Measurements from ENCODE around the gene FBXW5. TPM values are rescaled to one million over a fixed set of nuclear protein-coding genes. Genes with fewer than 3 reads are reported as not detected.

FBXW5 gene
- total RNA-seq, 1 donor from 2014 or later, result 91.2 TPM

- no peak for DNase-seq
- intact Hi-C loops (cut with DNase I), result no loop called here
Observed at GRCh38 chr9:136950656-136951276, 6.2 kb upstream of the FBXW5 start.

GRCh38 chr9:136949817-136950655, 5.5 kb upstream of the FBXW5 start:
- Histone ChIP-seq H3K4me3 (peak overlapping the region; percentile 81), H3K27me3 (no peaks in the 10 kb centered on the region), H3K36me3 (no peaks in the 10 kb centered on the region), H3K9me3 (no peaks in the 10 kb centered on the region), H3K4me1 (peaks cover 20% of the 10 kb centered on the region), H3K27ac (peak overlapping the region; percentile 89)
- ATAC-seq, result peak; percentile 92
- TF ChIP-seq CTCF (IDR thresholded peaks at IDR 0.05), result peak; percentile 9
- DNase-seq, result peak; percentile 99
- intact Hi-C loops (cut with DNase I), result loop anchor here (10.0 kb wide), 1 partner anchor 85 kb away; the partner anchor contains the start of gene FUT7

More at GRCh38 chr9:136950656-136951276, 6.2 kb upstream of the FBXW5 start:
- Histone ChIP-seq H3K27ac (peak overlapping the region; percentile 89), H3K36me3 (no peaks in the 10 kb centered on the region), H3K9me3 (no peaks in the 10 kb centered on the region), H3K4me1 (peaks cover 20% of the 10 kb centered on the region), H3K4me3 (peak overlapping the region; percentile 81), H3K27me3 (no peaks in the 10 kb centered on the region)
- peak; percentile 11 for ATAC-seq
- TF ChIP-seq CTCF (IDR thresholded peaks at IDR 0.05), result no peak

- peak overlapping the region; percentile 81 for H3K4me3 ChIP-seq
- no peaks in the 10 kb centered on the region for H3K9me3 ChIP-seq
- peak overlapping the region; percentile 89 for H3K27ac ChIP-seq
- TF ChIP-seq CTCF (IDR thresholded peaks at IDR 0.05), result no peak
- no peaks in the 10 kb centered on the region for H3K36me3 ChIP-seq
- no peaks in the 10 kb centered on the region for H3K27me3 ChIP-seq
- ATAC-seq, result no peak
- no peak for DNase-seq
- H3K4me1 ChIP-seq, result peaks cover 20% of the 10 kb centered on the region
- intact Hi-C loops (cut with DNase I), result loop anchor here (10.0 kb wide), 1 partner anchor 85 kb away; the partner anchor contains the start of gene FUT7
Observed at GRCh38 chr9:136949239-136949816, 4.8 kb upstream of the FBXW5 start.

GRCh38 chr9:136947955-136948510, 3.5 kb upstream of the FBXW5 start:
- peak; percentile 55 for TF ChIP-seq CTCF (IDR thresholded peaks at IDR 0.05)
- H3K27ac ChIP-seq, result peak overlapping the region; percentile 42

More at GRCh38 chr9:136947955-136948510, 3.5 kb upstream of the FBXW5 start:
- intact Hi-C loops (cut with DNase I), result loop anchor here (10.0 kb wide), 1 partner anchor 87 kb away; the partner anchor contains the start of gene FUT7
- ATAC-seq (no peak), DNase-seq (peak; percentile 83)
- Histone ChIP-seq H3K36me3 (peaks cover under 1% of the 10 kb centered on the region), H3K4me3 (no peak overlapping the region), H3K27me3 (no peaks in the 10 kb centered on the region), H3K9me3 (no peaks in the 10 kb centered on the region), H3K4me1 (peaks cover 24% of the 10 kb centered on the region)
